Measurements from ENCODE around the gene PTGR2.
"Not testable (repeated sequence)": the region's sequence is repeated elsewhere in the genome, so short reads cannot be mapped to it uniquely, and the experiment has no call there.

PTGR2 gene

GRCh38 chr14:73888971-73889370, 37.3 kb downstream of the PTGR2 start:
- no peak for TF ChIP-seq CTCF (IDR thresholded peaks at IDR 0.05; ENCODE audit: control insufficient read depth, insufficient read depth, low read depth, low read length, missing control alignments)
- no peak overlapping the region for H3K4me3 ChIP-seq (ENCODE audit: control insufficient read depth, low read depth, low read length)

GRCh38 chr14:73889376-73889775, 37.7 kb downstream of the PTGR2 start:
- no peak for DNase-seq (ENCODE audit: low read depth)
- H3K4me3 ChIP-seq (ENCODE audit: control insufficient read depth, low read depth, low read length): no peak overlapping the region
- TF ChIP-seq CTCF (IDR thresholded peaks at IDR 0.05; ENCODE audit: control insufficient read depth, insufficient read depth, low read depth, low read length, missing control alignments): no peak

More at GRCh38 chr14:73888971-73889370, 37.3 kb downstream of the PTGR2 start:
- DNase-seq (ENCODE audit: low read depth): peak; percentile 42

- not testable (repeated sequence) for H3K4me3 ChIP-seq (ENCODE audit: control insufficient read depth, low read depth, low read length); DNase-seq (ENCODE audit: low read depth)
Observed at GRCh38 chr14:73894180-73894687, 42.6 kb downstream of the PTGR2 start.

- no peak for DNase-seq (ENCODE audit: low read depth)
- H3K4me3 ChIP-seq (ENCODE audit: control insufficient read depth, low read depth, low read length): no peak overlapping the region
- no peak for TF ChIP-seq CTCF (IDR thresholded peaks at IDR 0.05; ENCODE audit: control insufficient read depth, insufficient read depth, low read depth, low read length, missing control alignments)
Observed at GRCh38 chr14:73895939-73896338, 44.3 kb downstream of the PTGR2 start.

GRCh38 chr14:73896521-73896920, 44.9 kb downstream of the PTGR2 start:
- DNase-seq (ENCODE audit: low read depth): no peak
- no peak overlapping the region for H3K4me3 ChIP-seq (ENCODE audit: control insufficient read depth, low read depth, low read length)
- no peak for TF ChIP-seq CTCF (IDR thresholded peaks at IDR 0.05; ENCODE audit: control insufficient read depth, insufficient read depth, low read depth, low read length, missing control alignments)

- no peak for TF ChIP-seq CTCF (IDR thresholded peaks at IDR 0.05; ENCODE audit: control insufficient read depth, insufficient read depth, low read depth, low read length, missing control alignments)
- no peak for DNase-seq (ENCODE audit: low read depth)
- H3K4me3 ChIP-seq (ENCODE audit: control insufficient read depth, low read depth, low read length): no peak overlapping the region
Observed at GRCh38 chr14:73903028-73903427, 51.4 kb downstream of the PTGR2 start.

GRCh38 chr14:73909681-73910080, 58.0 kb downstream of the PTGR2 start:
- no peak for DNase-seq (ENCODE audit: low read depth)
- no peak for TF ChIP-seq CTCF (IDR thresholded peaks at IDR 0.05; ENCODE audit: control insufficient read depth, insufficient read depth, low read depth, low read length, missing control alignments)
- H3K4me3 ChIP-seq (ENCODE audit: control insufficient read depth, low read depth, low read length): no peak overlapping the region
